Gastroesophageal sphincter (tissue), 3 donors: Measurements from ENCODE around the gene MCRIP2.

Experiments
- CTCF ChIP-seq, 4 experiments: fragments of 200-600 bp in 2 of 4; fragments of 450-650 bp in 2 of 4; sonication (generic) in 1 of 4; IDR thresholded peaks; one replicate each; pipeline ENCODE4 v1.5.1; 2017 to 2019; ENCODE audit warnings: antibody characterized with exemption in 4 of 4, mild to moderate bottlenecking in 2 of 4, moderate library complexity in 2 of 4
- EP300 ChIP-seq: sonication (generic); formaldehyde crosslinking; IDR thresholded peaks from one replicate; pipeline ENCODE4 v1.6.1; 2017; ENCODE audit warnings: antibody characterized with exemption, mild to moderate bottlenecking
- POLR2A ChIP-seq, 2 donors: fragments of 450-650 bp; IDR thresholded peaks; one replicate each; pipeline ENCODE4 v1.6.1; 2017; ENCODE audit warnings: antibody characterized with exemption in 2 of 2, mild to moderate bottlenecking in 2 of 2, moderate library complexity in 1 of 2

- TF ChIP-seq CTCF (IDR thresholded peaks at IDR 0.05) (no peak), POLR2A (IDR thresholded peaks at IDR 0.05) (no peak), EP300 (no peak)
These were observed 16.3 kb upstream of the MCRIP2 start for GRCh38 chr16:625117-625976.
